Upper lobe of left lung (tissue), 4 donors: Measurements from ENCODE around the gene DRGX.

Source experiments
- CTCF ChIP-seq, 6 experiments: fragments of 450-650 bp in 4 of 6; fragments of 200-600 bp in 2 of 6; sonication (generic) in 2 of 6; IDR thresholded peaks; one replicate each; pipeline ENCODE4 v1.5.1; 2016 to 2019; ENCODE audit warnings: antibody characterized with exemption in 6 of 6
- POLR2AphosphoS5 ChIP-seq, 2 donors: sonication (generic); formaldehyde crosslinking; IDR thresholded peaks; one replicate each; pipeline ENCODE4 v1.5.1; 2017; ENCODE audit warnings: antibody characterized with exemption in 2 of 2

GRCh38 chr10:49328401-49329145, 67.3 kb downstream of the DRGX start:
- no peak for TF ChIP-seq CTCF (IDR thresholded peaks at IDR 0.05)
- no peak for TF ChIP-seq POLR2AphosphoS5 (IDR thresholded peaks at IDR 0.05)
